HEK293T (cell line): ENCODE data around the gene RIPPLY1.

Source experiments
- ARNT ChIP-seq: fragments of 450-650 bp; IDR thresholded peaks from 2 replicates; pipeline ENCODE4 v1.6.1; 2017; ENCODE audit warnings: mild to moderate bottlenecking
- ELF4 ChIP-seq: fragments of 450-650 bp; IDR thresholded peaks from 2 replicates; pipeline ENCODE4 v1.6.1; 2017; ENCODE audit warnings: antibody characterized with exemption
- FOXM1 ChIP-seq: fragments of 450-650 bp; IDR thresholded peaks from 2 replicates; pipeline ENCODE4 v1.6.1; 2017; ENCODE audit warnings: mild to moderate bottlenecking, borderline replicate concordance
- L3MBTL2 ChIP-seq: fragments of 450-650 bp; conservative IDR thresholded peaks from 2 replicates; pipeline ENCODE4 v1.6.1; 2016; ENCODE audit warnings: mild to moderate bottlenecking
- SP1 ChIP-seq: fragments of 450-650 bp; IDR thresholded peaks from 2 replicates; pipeline ENCODE4 v1.6.1; 2017
- SUZ12 ChIP-seq: fragments of 450-650 bp; IDR thresholded peaks from 2 replicates; pipeline ENCODE4 v1.6.1; 2016; ENCODE audit warnings: mild to moderate bottlenecking

GRCh38 chrX:106939566-106939965 is 36.4 kb upstream of the RIPPLY1 start:
- TF ChIP-seq SP1 (no peak), L3MBTL2 (no peak), FOXM1 (no peak), SUZ12 (no peak), ELF4 (no peak), ARNT (no peak)
